Right lobe of liver (tissue), 4 donors: ENCODE results near the gene ITGB1.

Experiments
- CTCF ChIP-seq, 4 donors: fragments of 200-600 bp in 3 of 4; fragments of 450-650 bp in 1 of 4; IDR thresholded peaks; one replicate each; pipeline versions ENCODE4 v1.5.1 to v1.8.0; 2016 to 2022; ENCODE audit warnings: antibody characterized with exemption in 4 of 4, mild to moderate bottlenecking in 2 of 4
- POLR2A ChIP-seq: fragments of 450-650 bp; IDR thresholded peaks from one replicate; pipeline ENCODE4 v1.6.1; 2017; ENCODE audit warnings: antibody characterized with exemption, mild to moderate bottlenecking
- donor health status: DM: no; HTN: no; CAD: no.
- donor health status: DM: no; HTN: no; CAD: no.
- donor health status: DM: no; HTN: yes; CAD: no.

GRCh38 chr10:32887481-32887880 lies 70.5 kb downstream of the ITGB1 start:
- no peak for TF ChIP-seq CTCF (IDR thresholded peaks at IDR 0.05)
- TF ChIP-seq POLR2A = no peak
